H9 (cell line): ENCODE results near the gene XDH. TPM values are rescaled to one million over a fixed set of nuclear protein-coding genes. Genes with fewer than 3 reads are reported as not detected.

Experiments
- DNase-seq: peaks from one replicate; pipeline ENCODE4 v3.0.0-alpha.2; 2017
- H2AFZ ChIP-seq: one replicate; pipeline ENCODE4 v1.6.1; 2013; ENCODE audit warnings: mild to moderate bottlenecking, low read length, control low read depth, moderate library complexity
- H2AK5ac ChIP-seq: 2 replicates; pipeline ENCODE4 v1.6.1; 2013; ENCODE audit warnings: low read length, control low read depth, mixed read lengths; ENCODE audit not compliant: insufficient read length
- H2BK120ac ChIP-seq: one replicate; pipeline ENCODE4 v1.6.1; 2013; ENCODE audit warnings: low read depth, mild to moderate bottlenecking, low read length, control low read depth, inconsistent platforms; ENCODE audit not compliant: poor library complexity, severe bottlenecking
- H2BK12ac ChIP-seq: 2 replicates; pipeline ENCODE4 v1.6.1; 2013; ENCODE audit warnings: low read length, control low read depth, mixed read lengths, low read depth; ENCODE audit not compliant: insufficient read length
- H2BK15ac ChIP-seq: 2 replicates; pipeline ENCODE4 v1.6.1; 2013; ENCODE audit warnings: low read depth, low read length, control low read depth
- H2BK20ac ChIP-seq: one replicate; pipeline ENCODE4 v1.6.1; 2013; ENCODE audit warnings: low read depth, mild to moderate bottlenecking, low read length, control low read depth, inconsistent platforms; ENCODE audit not compliant: poor library complexity, severe bottlenecking
- H2BK5ac ChIP-seq: 2 replicates; pipeline ENCODE4 v1.6.1; 2013; ENCODE audit warnings: low read length, control low read depth, mixed read lengths; ENCODE audit not compliant: insufficient read length
- H3K14ac ChIP-seq: 2 replicates; pipeline ENCODE4 v1.6.1; 2013; ENCODE audit warnings: low read length, control low read depth; ENCODE audit not compliant: insufficient read depth
- H3K18ac ChIP-seq: 2 replicates; pipeline ENCODE4 v1.6.1; 2013; ENCODE audit warnings: low read depth, mild to moderate bottlenecking, mixed read lengths, low read length, control low read depth; ENCODE audit not compliant: insufficient read length
- H3K23ac ChIP-seq: 2 replicates; pipeline ENCODE4 v1.6.1; 2013; ENCODE audit warnings: low read length, control low read depth, mixed read lengths, low read depth; ENCODE audit not compliant: insufficient read length
- H3K23me2 ChIP-seq: 2 replicates; pipeline ENCODE4 v1.6.1; 2013; ENCODE audit warnings: low read depth, mild to moderate bottlenecking, mixed read lengths, low read length, control low read depth; ENCODE audit not compliant: insufficient read length, poor library complexity, severe bottlenecking
- H3K27ac ChIP-seq: 2 replicates; pipeline ENCODE4 v1.5.1; 2013; ENCODE audit warnings: low read length, control low read depth, mixed read lengths, low read depth; ENCODE audit not compliant: insufficient read length
- H3K27me3 ChIP-seq: 2 replicates; pipeline ENCODE4 v1.6.1; 2013; ENCODE audit warnings: low read length, control low read depth, inconsistent platforms; ENCODE audit not compliant: insufficient read depth
- H3K4ac ChIP-seq: 2 replicates; pipeline ENCODE4 v1.6.1; 2013; ENCODE audit warnings: low read depth, mild to moderate bottlenecking, control low read depth, inconsistent platforms, low read length, moderate library complexity
- H3K4me1 ChIP-seq: 2 replicates; pipeline ENCODE4 v1.6.1; 2013; ENCODE audit warnings: low read length, control low read depth, inconsistent platforms; ENCODE audit not compliant: insufficient read depth
- H3K4me2 ChIP-seq: 2 replicates; pipeline ENCODE4 v1.6.1; 2013; ENCODE audit warnings: low read length, control low read depth, mixed read lengths; ENCODE audit not compliant: insufficient read length, insufficient read depth
- H3K56ac ChIP-seq: 2 replicates; pipeline ENCODE4 v1.6.1; 2013; ENCODE audit warnings: low read depth, mild to moderate bottlenecking, mixed read lengths, low read length, control low read depth; ENCODE audit not compliant: insufficient read length
- H3K79me1 ChIP-seq: 2 replicates; pipeline ENCODE4 v1.6.1; 2013; ENCODE audit warnings: low read depth, mild to moderate bottlenecking, moderate library complexity, low read length, control low read depth, inconsistent platforms; ENCODE audit not compliant: insufficient read depth, poor library complexity, severe bottlenecking
- H3K79me2 ChIP-seq: 2 replicates; pipeline ENCODE4 v1.6.1; 2013; ENCODE audit warnings: low read length, control low read depth, inconsistent platforms; ENCODE audit not compliant: insufficient read depth
- H3K9ac ChIP-seq: 2 replicates; pipeline ENCODE4 v1.6.1; 2013; ENCODE audit warnings: low read length, control low read depth, mixed read lengths; ENCODE audit not compliant: insufficient read length; ENCODE audit errors: extremely low read depth
- H3K9me3 ChIP-seq: one replicate; pipeline ENCODE4 v1.6.1; 2013; ENCODE audit warnings: low read depth, low read length, inconsistent platforms; ENCODE audit not compliant: control insufficient read depth
- H3T11ph ChIP-seq: one replicate; pipeline ENCODE4 v1.6.1; 2013; ENCODE audit warnings: mild to moderate bottlenecking, low read length, control low read depth, inconsistent platforms
- H4K20me1 ChIP-seq: one replicate; pipeline ENCODE4 v1.6.1; 2013; ENCODE audit not compliant: control insufficient read depth, insufficient read length, insufficient read depth
- H4K5ac ChIP-seq: 2 replicates; pipeline ENCODE4 v1.6.1; 2013; ENCODE audit warnings: low read depth, mild to moderate bottlenecking, mixed read lengths, low read length, control low read depth; ENCODE audit not compliant: insufficient read length
- H4K8ac ChIP-seq: replicated peaks from 2 replicates; pipeline ENCODE4 v1.6.1; 2013; ENCODE audit warnings: low read length, control low read depth, mixed read lengths, low read depth; ENCODE audit not compliant: insufficient read length
- H4K91ac ChIP-seq: 2 replicates; pipeline ENCODE4 v1.6.1; 2013; ENCODE audit warnings: low read depth, mild to moderate bottlenecking, moderate library complexity, mixed read lengths, low read length, control low read depth; ENCODE audit not compliant: insufficient read length
- H3K27ac Mint-ChIP-seq, 3 experiments: 2 replicates in 2 of 3; 3 replicates in 1 of 3; pipeline ENCODE4 v1.8.0; 2020 to 2021; ENCODE audit warnings: mixed read lengths in 3 of 3, mild to moderate bottlenecking in 1 of 3, moderate library complexity in 1 of 3
- H3K27me3 Mint-ChIP-seq: 2 replicates; pipeline ENCODE4 v1.8.0; 2021; ENCODE audit warnings: low read depth, mild to moderate bottlenecking, moderate library complexity, mixed read lengths
- H3K36me3 Mint-ChIP-seq, 3 experiments: 2 replicates in 2 of 3; 3 replicates in 1 of 3; pipeline ENCODE4 v1.8.0; 2020 to 2021; ENCODE audit warnings: low read depth in 3 of 3, mixed read lengths in 3 of 3; ENCODE audit not compliant: insufficient read depth in 1 of 3
- H3K4me1 Mint-ChIP-seq, 2 experiments: 2 replicates each; pipeline ENCODE4 v1.8.0; 2020; ENCODE audit warnings: mixed read lengths in 2 of 2
- H3K4me3 Mint-ChIP-seq, 2 experiments: 2 replicates in 1 of 2; 3 replicates in 1 of 2; pipeline ENCODE4 v1.8.0; 2020 to 2021; ENCODE audit warnings: mild to moderate bottlenecking in 2 of 2, mixed read lengths in 2 of 2, moderate library complexity in 1 of 2
- H3K9me3 Mint-ChIP-seq, 2 experiments: 2 replicates in 1 of 2; 3 replicates in 1 of 2; pipeline ENCODE4 v1.8.0; 2020; ENCODE audit warnings: mild to moderate bottlenecking in 2 of 2, mixed read lengths in 2 of 2, moderate library complexity in 1 of 2
- WGBS: extraction: QIAGEN DNeasy Blood & Tissue Kit; methylation state at CpG from one replicate; pipeline ENCODE4 v1.1.7; 2013; ENCODE audit warnings: missing lambda C conversion rate, low lambda C conversion rate, mixed read lengths; ENCODE audit not compliant: insufficient read length; ENCODE audit errors: extremely low coverage; 5-methylcytosine and 5-hydroxymethylcytosine counted together
- total RNA-seq: library from RNA; stranded (reverse); gene quantifications from 2 replicates; pipeline ENCODE4 v1.2.1, GENCODE V29; 2021
- TF ChIP-seq, protein P1 (sequence below): fragments of 200-600 bp; sonication (generic); conservative IDR thresholded peaks from 3 replicates; pipeline ENCODE4 v1.8.0; 2021; ENCODE audit warnings: antibody characterized with exemption, mild to moderate bottlenecking

Gene XDH
- total RNA-seq, 1 experiment from 2014 or later, result 1.4 TPM

DNA sequence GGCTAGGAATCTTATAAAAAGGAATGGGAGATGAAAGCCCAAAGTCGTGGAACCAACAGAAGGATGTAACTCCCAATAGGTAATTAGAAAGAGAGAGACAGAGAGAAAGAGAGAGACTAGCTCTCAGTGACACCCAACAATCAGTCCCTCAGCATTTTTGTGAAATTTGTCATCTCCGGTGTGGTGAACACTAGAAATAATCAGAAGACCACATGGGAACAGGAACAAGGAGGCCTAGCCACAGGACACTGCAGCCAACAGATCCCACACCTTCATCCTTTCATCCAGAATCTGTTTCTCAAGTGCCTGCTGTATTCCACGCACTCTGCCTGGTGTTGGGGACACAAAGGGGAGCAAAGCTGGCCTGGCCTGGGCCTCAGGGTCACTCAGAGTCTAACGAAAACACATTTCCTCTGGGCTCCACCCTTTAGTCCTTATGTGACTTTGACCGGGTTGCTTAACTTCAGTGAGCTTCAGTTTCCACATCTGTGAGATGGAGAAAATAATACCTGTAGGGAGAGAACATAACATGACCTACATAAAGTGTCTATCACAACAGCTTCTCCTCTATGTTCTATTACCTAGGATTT, 127.5 kb downstream of the XDH start:
- Histone ChIP-seq H3K4ac (no peak overlapping the region), H4K8ac (no peak overlapping the region), H3K9ac (no peak overlapping the region), H2AK5ac (no peak overlapping the region), H3K4me1 (peaks cover 3% of the 10 kb centered on the region; the same call in 1 of the 2 replicates), H2BK12ac (no peak overlapping the region), H3K18ac (no peak overlapping the region), H3K23ac (no peak overlapping the region), H3K9me3 (no peaks in the 10 kb centered on the region), H3K79me1 (no peaks in the 10 kb centered on the region), H3K4me2 (no peak overlapping the region), H2BK120ac (no peak overlapping the region), H2BK5ac (no peak overlapping the region), H4K5ac (no peak overlapping the region), H3T11ph (no peak overlapping the region), H3K23me2 (no peaks in the 10 kb centered on the region), H3K79me2 (no peaks in the 10 kb centered on the region), H3K56ac (no peak overlapping the region), H2BK15ac (no peak overlapping the region), H4K20me1 (no peaks in the 10 kb centered on the region), H3K27me3 (no peaks in the 10 kb centered on the region), H4K91ac (no peak overlapping the region), H3K14ac (no peak overlapping the region), H3K27ac (no peak overlapping the region), H2AFZ (no peak overlapping the region), H2BK20ac (no peak overlapping the region)
- H3K36me3 Mint-ChIP-seq, result peaks cover 0 to 12% (median 2%) of the 10 kb centered on the region in 3 experiments; a peak in 5 of 7 replicates
- H3K4me1 Mint-ChIP-seq, result peaks cover 16 to 21% of the 10 kb centered on the region in 2 experiments
- peaks cover 0 to 3% of the 10 kb centered on the region in 2 experiments; a peak in 1 of 5 replicates for H3K9me3 Mint-ChIP-seq
- H3K27me3 Mint-ChIP-seq, result no peaks in the 10 kb centered on the region
- no peak overlapping the region for H3K4me3 Mint-ChIP-seq
- WGBS, result no CpG with 5 or more reads among the region's 5 CpGs
- H3K27ac Mint-ChIP-seq, result no peak overlapping the region
- TF ChIP-seq, protein P1, sequence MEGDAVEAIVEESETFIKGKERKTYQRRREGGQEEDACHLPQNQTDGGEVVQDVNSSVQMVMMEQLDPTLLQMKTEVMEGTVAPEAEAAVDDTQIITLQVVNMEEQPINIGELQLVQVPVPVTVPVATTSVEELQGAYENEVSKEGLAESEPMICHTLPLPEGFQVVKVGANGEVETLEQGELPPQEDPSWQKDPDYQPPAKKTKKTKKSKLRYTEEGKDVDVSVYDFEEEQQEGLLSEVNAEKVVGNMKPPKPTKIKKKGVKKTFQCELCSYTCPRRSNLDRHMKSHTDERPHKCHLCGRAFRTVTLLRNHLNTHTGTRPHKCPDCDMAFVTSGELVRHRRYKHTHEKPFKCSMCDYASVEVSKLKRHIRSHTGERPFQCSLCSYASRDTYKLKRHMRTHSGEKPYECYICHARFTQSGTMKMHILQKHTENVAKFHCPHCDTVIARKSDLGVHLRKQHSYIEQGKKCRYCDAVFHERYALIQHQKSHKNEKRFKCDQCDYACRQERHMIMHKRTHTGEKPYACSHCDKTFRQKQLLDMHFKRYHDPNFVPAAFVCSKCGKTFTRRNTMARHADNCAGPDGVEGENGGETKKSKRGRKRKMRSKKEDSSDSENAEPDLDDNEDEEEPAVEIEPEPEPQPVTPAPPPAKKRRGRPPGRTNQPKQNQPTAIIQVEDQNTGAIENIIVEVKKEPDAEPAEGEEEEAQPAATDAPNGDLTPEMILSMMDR, result no peak
- DNase-seq, result no peak
